ENCODE data around the gene STRN.
"Not testable (repeated sequence)": the region's sequence is repeated elsewhere in the genome, so short reads cannot be mapped to it uniquely, and the experiment has no call there.

STRN gene

GRCh38 chr2:36906277-36906676, 60.1 kb downstream of the STRN start:
- no peak for DNase-seq

GRCh38 chr2:36904636-36905035, 61.7 kb downstream of the STRN start:
- DNase-seq: no peak

GRCh38 chr2:36902385-36903120, 63.8 kb downstream of the STRN start:
- DNase-seq: no peak

GRCh38 chr2:36892805-36893204, 73.5 kb downstream of the STRN start:
- DNase-seq: no peak

- no peak for DNase-seq
These were observed 76.5 kb downstream of the STRN start for GRCh38 chr2:36889795-36890194.

- not testable (repeated sequence) for DNase-seq
These were observed 79.2 kb downstream of the STRN start for GRCh38 chr2:36887095-36887494.

- DNase-seq: no peak
These were observed 79.7 kb downstream of the STRN start for GRCh38 chr2:36886664-36887063.

- no peak for DNase-seq
These were observed 80.7 kb downstream of the STRN start for GRCh38 chr2:36885605-36886004.

GRCh38 chr2:36882532-36882931, 83.8 kb downstream of the STRN start:
- no peak for DNase-seq

- no peak for DNase-seq
These were observed 84.5 kb downstream of the STRN start for GRCh38 chr2:36881816-36882215.

- no peak for DNase-seq
These were observed 87.9 kb downstream of the STRN start for GRCh38 chr2:36878429-36878828.

GRCh38 chr2:36871068-36871707, 95.1 kb downstream of the STRN start:
- no peak for DNase-seq

GRCh38 chr2:36869606-36870005, 96.7 kb downstream of the STRN start:
- no peak for DNase-seq

GRCh38 chr2:36861896-36862295, 104.4 kb downstream of the STRN start:
- DNase-seq: no peak

- DNase-seq: no peak
These were observed 107.0 kb downstream of the STRN start for GRCh38 chr2:36859366-36859792.

- no peak for DNase-seq
These were observed 107.6 kb downstream of the STRN start for GRCh38 chr2:36858551-36859365.

- DNase-seq: no peak
These were observed 108.6 kb downstream of the STRN start for GRCh38 chr2:36857713-36858112.

- no peak for DNase-seq
These were observed 110.9 kb downstream of the STRN start for GRCh38 chr2:36855429-36855828.

GRCh38 chr2:36854241-36854640, 112.1 kb downstream of the STRN start:
- DNase-seq: no peak

- no peak for DNase-seq
These were observed 117.1 kb downstream of the STRN start for GRCh38 chr2:36849265-36849664.

GRCh38 chr2:36843838-36844237, 122.5 kb downstream of the STRN start:
- DNase-seq: no peak

- DNase-seq: no peak
These were observed 126.2 kb downstream of the STRN start for GRCh38 chr2:36839976-36840617.

Measured in CD4-positive, alpha-beta T cell treated with Interleukin-6 for 4 hours (primary cell).